ENCODE measurements around the gene SNX24. TPM values are rescaled to one million over a fixed set of nuclear protein-coding genes. Genes with fewer than 3 reads are reported as not detected.
"Not testable (repeated sequence)": the region's sequence is repeated elsewhere in the genome, so short reads cannot be mapped to it uniquely, and the experiment has no call there.

The SNX24 gene, protein sequence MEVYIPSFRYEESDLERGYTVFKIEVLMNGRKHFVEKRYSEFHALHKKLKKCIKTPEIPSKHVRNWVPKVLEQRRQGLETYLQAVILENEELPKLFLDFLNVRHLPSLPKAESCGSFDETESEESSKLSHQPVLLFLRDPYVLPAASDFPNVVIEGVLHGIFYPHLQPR
- total RNA-seq = 14.0 TPM
- long read RNA-seq, partial matches to known transcripts = 0 of 7 reads
- long read RNA-seq, other reads (novel, unspliced or antisense) = 1 of 7 reads

- intact Hi-C loops (cut with DNase I) = loop anchor here (5.0 kb wide), 1 partner anchor 73 kb away; no protein-coding TSS in a partner anchor
- DNase-seq (ENCODE audit: missing footprints) (peak; percentile 93), ATAC-seq (peak; percentile 91)
Observed at GRCh38 chr5:122845229-122846050, at the start of gene SNX24. SNX24 (plus strand) TSS chr5:122845613; CDS start chr5:122845634, 21 bp downstream.

- DNase-seq (ENCODE audit: missing footprints) (no peak), ATAC-seq (no peak)
- intact Hi-C loops (cut with DNase I) = no loop called here
Observed at GRCh38 chr5:122805481-122805880, 39.9 kb upstream of the SNX24 start.

DNA sequence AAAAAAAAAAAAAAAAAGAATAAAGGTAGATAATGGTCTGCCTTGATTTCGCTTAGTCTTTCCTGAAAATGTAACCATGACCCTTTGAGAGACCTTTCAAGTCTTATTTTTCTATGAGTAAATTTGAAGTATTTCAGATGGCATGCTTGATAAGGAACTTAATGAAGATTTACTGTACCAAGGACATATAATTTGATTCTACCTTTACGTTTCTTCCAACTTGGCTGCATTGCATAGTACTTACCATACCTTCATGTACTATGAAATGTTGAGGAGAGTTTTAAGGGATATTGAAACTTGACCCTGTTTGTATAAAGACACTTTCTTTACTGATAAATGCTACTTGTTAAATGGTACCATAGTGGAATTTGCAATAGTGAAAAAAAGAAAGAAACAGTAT lies 35.0 kb upstream of the SNX24 start:
- DNase-seq (ENCODE audit: missing footprints) (no peak), ATAC-seq (no peak)
- intact Hi-C loops (cut with DNase I) = no loop called here

DNA sequence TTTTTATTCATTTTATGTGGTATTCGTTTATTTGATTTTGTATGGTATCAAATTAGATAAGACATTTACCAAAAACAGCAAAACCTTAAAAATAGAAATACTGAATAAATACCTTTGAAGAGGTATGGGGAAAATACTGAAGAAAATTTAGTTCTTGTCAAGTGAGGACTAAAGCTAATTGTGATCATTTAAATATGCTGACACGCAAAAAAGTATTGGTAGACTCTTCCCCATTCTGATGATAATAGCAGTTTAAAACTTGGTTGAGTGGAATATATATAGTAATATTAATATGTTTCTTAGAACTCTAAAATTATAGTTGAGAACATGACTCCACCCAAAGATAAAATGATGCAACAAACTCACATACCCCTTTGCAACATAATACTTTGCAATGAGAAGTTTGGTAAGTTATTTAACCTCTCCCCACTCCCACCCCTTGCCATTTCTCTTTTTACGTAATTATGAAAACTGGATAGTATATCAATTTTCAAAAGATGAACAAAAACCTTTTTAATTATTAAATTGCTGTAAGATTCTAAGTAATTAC lies 30.1 kb upstream of the SNX24 start:
- ATAC-seq (no peak), DNase-seq (ENCODE audit: missing footprints) (no peak)
- intact Hi-C loops (cut with DNase I) = no loop called here

DNA sequence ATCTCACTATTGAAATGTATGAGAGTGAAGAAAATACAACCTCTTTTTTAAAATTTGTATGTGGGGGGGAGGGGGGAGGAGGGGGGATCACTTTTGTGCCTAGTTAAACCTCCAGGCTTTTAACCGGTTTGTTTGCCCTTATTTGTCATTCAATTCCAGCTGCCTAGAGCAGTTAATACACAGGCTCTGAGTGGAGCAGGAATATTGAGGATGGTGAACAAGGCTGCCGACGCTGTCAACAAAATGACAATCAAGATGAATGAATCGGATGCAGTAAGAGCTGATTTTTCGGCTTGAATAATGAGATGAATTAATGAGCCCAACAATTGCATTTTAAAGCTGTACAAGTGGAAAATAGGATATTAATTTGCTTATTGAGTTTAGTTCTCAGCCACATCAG lies 28.7 kb upstream of the SNX24 start:
- intact Hi-C loops (cut with DNase I) = no loop called here
- ATAC-seq = no peak
- DNase-seq (ENCODE audit: missing footprints) = no peak

DNA sequence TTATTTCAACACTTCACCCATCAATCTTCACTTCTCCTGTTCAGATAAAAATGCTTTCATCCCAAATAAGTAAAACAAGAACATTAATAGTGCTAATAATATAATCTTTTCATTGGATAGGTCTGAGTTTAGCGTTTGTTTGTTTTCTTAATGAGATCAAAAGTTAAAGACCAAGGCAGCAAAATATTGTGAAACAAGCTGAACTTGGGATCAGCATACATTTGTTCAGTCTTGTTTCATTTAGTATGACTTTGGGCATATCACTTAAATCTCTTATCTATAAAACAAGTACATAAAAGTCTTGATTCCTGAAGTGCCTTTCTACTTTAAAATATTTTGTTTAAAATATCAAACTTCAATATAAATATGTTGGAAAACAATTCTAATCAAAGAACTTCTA lies 13.4 kb upstream of the SNX24 start:
- intact Hi-C loops (cut with DNase I) = no loop called here
- ATAC-seq = no peak
- no peak for DNase-seq (ENCODE audit: missing footprints)

DNA sequence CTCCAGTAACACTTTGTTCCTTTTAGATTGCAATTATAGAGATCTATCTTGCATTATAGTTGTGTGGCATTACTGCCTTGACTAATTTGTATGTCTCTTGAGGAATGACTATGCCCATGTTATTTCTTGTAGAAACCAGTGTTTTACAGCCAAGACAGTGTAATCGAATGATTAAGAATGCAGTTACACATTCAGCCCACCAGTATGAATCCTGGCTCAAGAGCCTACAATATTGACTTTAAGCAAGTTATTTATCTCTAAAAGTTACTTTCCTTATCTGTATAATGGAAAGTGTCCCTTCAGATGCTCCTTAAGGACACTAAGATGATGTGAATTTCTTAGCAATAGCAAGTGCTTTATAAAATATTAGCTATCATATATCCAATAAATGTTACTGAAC lies 9.7 kb upstream of the SNX24 start:
- intact Hi-C loops (cut with DNase I) = no loop called here

DNA sequence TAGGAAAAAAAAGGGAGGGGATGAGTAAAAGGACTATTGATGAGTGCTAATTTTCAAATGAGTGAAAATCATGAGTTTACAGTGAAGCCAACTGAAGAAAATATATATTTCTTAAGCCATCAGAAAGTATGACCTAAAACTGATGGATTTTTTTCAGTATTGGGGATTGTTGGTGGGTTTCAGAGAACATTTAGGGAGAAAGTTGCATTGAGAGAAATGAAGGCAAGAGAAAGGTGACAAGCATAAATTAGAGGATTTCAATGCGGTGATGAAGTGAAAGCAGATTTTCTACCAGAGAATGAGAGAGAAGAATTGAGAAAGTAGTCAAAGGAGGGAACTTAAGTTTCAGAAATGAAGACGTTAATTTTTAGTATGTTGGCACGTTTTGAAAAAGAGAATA lies 8.5 kb upstream of the SNX24 start:
- intact Hi-C loops (cut with DNase I) = no loop called here
- no peak for DNase-seq (ENCODE audit: missing footprints)
- ATAC-seq = no peak

More for the DNA sequence above, 9.7 kb upstream of the SNX24 start:
- no peak for DNase-seq (ENCODE audit: missing footprints)
- no peak for ATAC-seq

- ATAC-seq (no peak), DNase-seq (ENCODE audit: missing footprints) (no peak)
- intact Hi-C loops (cut with DNase I) = no loop called here
Observed at GRCh38 chr5:122839731-122840130, 5.7 kb upstream of the SNX24 start.

DNA sequence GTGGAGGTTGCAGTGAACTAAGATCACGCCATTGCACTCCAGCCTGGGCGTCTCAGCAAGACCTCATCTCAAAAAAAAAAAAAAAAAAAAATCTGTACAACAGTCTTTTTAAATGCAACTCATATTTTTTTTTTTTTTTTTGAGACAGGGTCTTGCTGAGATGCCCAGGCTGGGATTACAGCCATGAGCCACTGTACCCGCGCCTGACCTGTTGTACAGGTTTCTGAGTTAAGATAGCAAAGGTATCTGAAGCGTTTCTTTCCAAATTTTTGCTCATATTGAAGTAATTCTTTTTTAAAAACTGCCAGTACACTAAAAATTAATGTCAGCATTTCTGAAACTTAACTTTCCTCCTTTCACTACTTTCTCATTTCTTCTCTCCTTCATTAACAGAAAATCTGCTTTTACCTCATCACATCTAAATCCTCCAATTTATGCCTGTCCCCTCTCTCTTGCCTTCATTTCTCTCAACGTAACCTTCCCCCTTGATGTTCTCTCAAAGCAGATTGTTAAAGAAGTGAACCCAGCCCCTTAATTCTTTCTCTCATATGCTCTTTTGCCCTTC lies 3.3 kb upstream of the SNX24 start:
- no peak for ATAC-seq
- intact Hi-C loops (cut with DNase I) = no loop called here
- DNase-seq (ENCODE audit: missing footprints) = no peak

GRCh38 chr5:122844136-122844909 lies 1.1 kb upstream of the SNX24 start:
- ATAC-seq (no peak), DNase-seq (ENCODE audit: missing footprints) (no peak)
- intact Hi-C loops (cut with DNase I) = no loop called here

DNA sequence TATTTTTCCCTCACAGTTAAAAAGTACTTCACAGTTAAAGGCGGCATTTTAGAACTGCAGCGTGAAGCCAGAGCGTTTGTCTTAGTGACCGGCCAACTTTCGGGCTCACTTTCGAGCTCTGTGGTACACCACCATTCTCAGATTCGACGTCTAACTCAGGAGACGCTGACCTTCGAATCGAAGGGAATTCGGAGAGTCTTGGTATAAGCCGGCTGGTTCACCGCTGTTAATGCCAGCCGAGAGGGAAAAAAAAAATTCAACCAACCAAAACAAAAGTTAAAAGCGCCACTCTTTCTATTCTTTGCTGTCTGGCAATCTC lies 544 bp upstream of the SNX24 start:
- intact Hi-C loops (cut with DNase I) = loop anchor here (5.0 kb wide), 1 partner anchor 73 kb away; no protein-coding TSS in a partner anchor
- no peak for DNase-seq (ENCODE audit: missing footprints)

DNA sequence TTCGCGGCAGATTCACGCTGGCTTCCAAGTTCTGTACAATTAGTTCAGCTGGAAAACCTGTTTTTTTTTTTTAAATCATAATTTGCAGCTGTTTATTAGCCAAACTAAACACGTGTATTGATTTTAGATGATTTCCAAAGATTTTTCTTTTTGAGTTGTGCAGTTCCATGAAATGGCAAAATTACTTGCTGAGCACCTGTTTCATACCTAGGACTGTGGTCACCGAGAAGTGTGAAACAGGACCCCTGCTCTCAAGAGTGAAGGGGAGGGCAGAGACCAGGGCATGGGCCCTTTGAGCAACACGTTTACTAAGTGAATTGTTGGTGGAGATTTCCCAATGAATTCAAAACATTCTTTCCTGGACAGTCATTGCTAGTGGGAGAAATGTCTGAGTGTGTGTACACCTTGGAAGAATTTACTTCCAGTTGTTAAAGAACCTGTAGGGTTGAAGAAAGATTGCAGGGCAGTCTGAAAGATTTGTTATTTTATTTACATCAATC lies 688 bp downstream of the SNX24 start:
- intact Hi-C loops (cut with DNase I) = loop anchor here (5.0 kb wide), 1 partner anchor 74 kb away; no protein-coding TSS in a partner anchor
- DNase-seq (ENCODE audit: missing footprints) (no peak), ATAC-seq (no peak)

More for the DNA sequence above, 544 bp upstream of the SNX24 start:
- peak; percentile 11 for ATAC-seq

DNA sequence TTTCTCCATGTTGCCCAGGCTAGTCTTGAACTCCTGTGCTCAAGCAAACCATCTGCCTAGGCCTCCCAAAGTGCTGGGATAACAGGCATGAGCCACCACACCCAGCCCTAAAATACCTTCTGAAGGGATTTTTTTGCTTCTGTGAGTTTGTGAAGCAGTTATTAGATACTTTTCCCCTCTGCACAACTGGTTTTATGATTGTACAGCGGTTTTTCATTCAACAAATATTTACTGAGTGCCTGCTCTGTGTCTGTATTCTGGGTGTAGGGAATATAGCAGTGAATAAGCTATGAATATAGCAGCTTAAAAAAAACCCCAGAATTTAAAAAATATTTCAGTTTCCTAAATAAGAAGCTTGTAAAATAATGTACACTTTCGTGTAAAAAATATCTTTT lies 2.3 kb downstream of the SNX24 start:
- DNase-seq (ENCODE audit: missing footprints) = no peak
- ATAC-seq = no peak
- intact Hi-C loops (cut with DNase I) = loop anchor here (5.0 kb wide), 1 partner anchor 75 kb away; no protein-coding TSS in a partner anchor

DNA sequence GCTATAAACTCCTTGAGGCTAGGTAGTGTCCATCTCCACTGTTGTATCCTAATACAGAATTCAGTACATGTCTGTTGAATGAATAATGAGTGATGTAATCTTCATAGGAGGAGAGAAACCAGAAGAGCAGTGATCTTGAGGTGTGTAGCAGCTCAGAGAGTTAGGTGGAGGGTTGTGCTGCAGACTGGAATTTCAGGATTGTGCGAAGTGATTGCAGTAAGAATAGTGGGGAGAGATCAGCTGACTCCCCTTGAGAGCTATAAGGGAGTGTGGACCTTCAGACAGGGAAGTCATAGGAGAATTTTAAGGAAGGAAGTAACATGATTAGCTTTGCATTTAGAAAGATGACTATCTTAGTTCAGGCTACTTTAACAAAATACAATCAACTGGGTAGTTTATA lies 4.4 kb downstream of the SNX24 start:
- intact Hi-C loops (cut with DNase I) = loop anchor here (5.0 kb wide), 1 partner anchor 77 kb away; no protein-coding TSS in a partner anchor
- no peak for ATAC-seq
- DNase-seq (ENCODE audit: missing footprints) = no peak

DNA sequence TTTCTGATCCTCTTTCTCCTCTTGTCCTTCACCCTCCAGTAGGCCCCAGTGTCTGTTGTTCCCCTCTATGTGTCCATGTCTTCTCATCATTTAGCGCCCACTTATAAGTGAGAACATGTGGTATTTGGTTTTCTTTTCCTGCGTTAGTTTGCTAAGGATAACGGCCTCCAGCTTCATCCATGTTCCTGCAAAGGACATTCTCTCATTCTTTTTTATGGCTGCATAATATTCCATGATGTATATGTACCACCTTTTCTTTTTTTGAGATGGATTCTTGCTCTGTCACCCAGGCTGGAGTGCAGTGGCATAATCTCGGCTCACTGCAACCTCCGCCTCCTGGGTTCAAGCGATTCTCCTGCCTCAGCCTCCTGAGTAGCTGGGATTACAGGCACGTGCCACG lies 12.1 kb downstream of the SNX24 start:
- intact Hi-C loops (cut with DNase I); ATAC-seq; DNase-seq (ENCODE audit: missing footprints): not testable (repeated sequence)

- intact Hi-C loops (cut with DNase I) = no loop called here
- no peak for DNase-seq (ENCODE audit: missing footprints)
- no peak for ATAC-seq
Observed at GRCh38 chr5:122858451-122858850, 13.0 kb downstream of the SNX24 start.

DNA sequence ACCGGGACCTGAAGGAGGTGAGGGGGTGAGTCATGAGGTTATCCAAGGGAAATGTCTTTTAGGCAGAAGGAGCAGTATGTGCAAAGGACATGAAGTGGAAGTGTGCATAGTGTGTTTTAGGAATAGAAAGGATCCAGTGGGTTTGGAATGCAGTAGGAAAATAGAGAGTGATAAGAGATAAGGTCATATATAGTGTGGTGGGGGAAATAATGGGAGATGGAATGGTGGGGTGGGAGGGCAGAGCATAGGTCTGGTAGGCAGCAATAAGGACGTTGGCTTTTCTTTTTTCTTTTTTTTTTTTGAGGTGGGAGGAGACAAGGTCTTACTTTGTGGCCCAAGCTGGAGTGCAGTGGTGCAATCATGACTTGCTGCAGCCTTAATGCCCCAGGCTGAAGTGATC lies 17.8 kb downstream of the SNX24 start:
- intact Hi-C loops (cut with DNase I) = no loop called here
- ATAC-seq (no peak), DNase-seq (ENCODE audit: missing footprints) (no peak)

DNA sequence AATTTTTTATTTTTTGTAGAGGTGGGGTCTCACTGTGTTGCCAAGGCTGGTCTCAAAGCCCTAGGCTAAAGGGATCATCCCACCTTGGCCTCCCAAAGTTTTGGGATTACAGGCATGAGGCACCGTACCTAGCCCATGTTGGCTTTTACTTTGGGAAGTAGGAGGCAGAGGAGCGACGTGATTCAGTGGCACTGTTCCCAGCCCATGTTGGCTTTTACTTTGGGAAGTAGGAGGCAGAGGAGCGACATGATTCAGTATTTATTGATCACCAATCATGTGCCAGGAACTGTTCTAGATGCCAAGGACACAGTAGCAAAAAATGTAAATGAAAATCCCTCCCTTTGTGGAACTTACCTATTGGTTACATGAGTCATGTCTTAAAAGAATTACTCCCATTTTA lies 18.3 kb downstream of the SNX24 start:
- ATAC-seq = no peak
- intact Hi-C loops (cut with DNase I) = no loop called here
- no peak for DNase-seq (ENCODE audit: missing footprints)

Data from Right ventricle myocardium inferior (tissue), 1 donor.